Measurements from ENCODE around the gene ARHGEF3.
A peak's percentile ranks its signal among the peaks of the same experiment; 100 is the strongest.

Gene ARHGEF3

DNA sequence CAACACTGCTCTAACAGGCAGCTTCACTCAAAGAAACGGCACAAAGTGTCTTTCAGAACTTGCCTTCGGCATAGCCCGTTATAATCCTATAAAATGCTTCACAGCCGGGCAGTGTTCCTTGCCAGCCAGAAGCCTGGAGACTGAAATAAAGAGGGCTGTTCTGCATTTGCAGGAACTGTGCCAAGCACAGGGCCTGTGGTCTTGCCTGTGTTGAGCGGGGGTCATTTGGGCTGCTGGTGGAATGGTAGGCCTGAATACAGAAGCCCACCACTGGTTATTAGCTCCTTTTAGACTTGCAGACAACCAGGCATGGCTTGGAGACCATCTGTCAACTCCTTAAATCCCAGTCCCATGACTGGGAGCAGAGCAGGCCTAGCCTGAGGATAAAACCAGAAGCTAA lies 4.7 kb upstream of the ARHGEF3 start:
- Histone ChIP-seq H3K27me3 (ENCODE audit: control insufficient read depth, low read length) (peaks cover 3% of the 10 kb centered on the region), H3F3A (ENCODE audit: control insufficient read depth, insufficient read depth) (no peaks in the 10 kb centered on the region), H3K9me2 (replicated peaks; ENCODE audit: control insufficient read depth, low read length) (no peaks in the 10 kb centered on the region), H3K27ac (ENCODE audit: low read depth, low read length) (no peak overlapping the region), H3K4me3 (ENCODE audit: low read length) (no peak overlapping the region), H3K4me2 (ENCODE audit: low read length) (no peak overlapping the region), H3K36me3 (ENCODE audit: control insufficient read depth, low read length) (no peaks in the 10 kb centered on the region), H3K4me1 (ENCODE audit: control insufficient read depth, low read length) (peaks cover 12% of the 10 kb centered on the region), H3K79me2 (ENCODE audit: control insufficient read depth, low read length) (no peaks in the 10 kb centered on the region), H4K20me1 (ENCODE audit: control insufficient read depth, insufficient read depth, low read depth, low read length) (no peaks in the 10 kb centered on the region), H3K9me3 (ENCODE audit: control insufficient read depth, insufficient read depth, low read length) (no peaks in the 10 kb centered on the region)
- TF ChIP-seq, protein P1, sequence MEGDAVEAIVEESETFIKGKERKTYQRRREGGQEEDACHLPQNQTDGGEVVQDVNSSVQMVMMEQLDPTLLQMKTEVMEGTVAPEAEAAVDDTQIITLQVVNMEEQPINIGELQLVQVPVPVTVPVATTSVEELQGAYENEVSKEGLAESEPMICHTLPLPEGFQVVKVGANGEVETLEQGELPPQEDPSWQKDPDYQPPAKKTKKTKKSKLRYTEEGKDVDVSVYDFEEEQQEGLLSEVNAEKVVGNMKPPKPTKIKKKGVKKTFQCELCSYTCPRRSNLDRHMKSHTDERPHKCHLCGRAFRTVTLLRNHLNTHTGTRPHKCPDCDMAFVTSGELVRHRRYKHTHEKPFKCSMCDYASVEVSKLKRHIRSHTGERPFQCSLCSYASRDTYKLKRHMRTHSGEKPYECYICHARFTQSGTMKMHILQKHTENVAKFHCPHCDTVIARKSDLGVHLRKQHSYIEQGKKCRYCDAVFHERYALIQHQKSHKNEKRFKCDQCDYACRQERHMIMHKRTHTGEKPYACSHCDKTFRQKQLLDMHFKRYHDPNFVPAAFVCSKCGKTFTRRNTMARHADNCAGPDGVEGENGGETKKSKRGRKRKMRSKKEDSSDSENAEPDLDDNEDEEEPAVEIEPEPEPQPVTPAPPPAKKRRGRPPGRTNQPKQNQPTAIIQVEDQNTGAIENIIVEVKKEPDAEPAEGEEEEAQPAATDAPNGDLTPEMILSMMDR (IDR thresholded peaks at IDR 0.05; ENCODE audit: low read depth, low read length, poor library complexity, severe bottlenecking), result no peak
- TF ChIP-seq EZH2phosphoT487 (IDR thresholded peaks at IDR 0.05; ENCODE audit: borderline replicate concordance, low read length), result no peak

DNA sequence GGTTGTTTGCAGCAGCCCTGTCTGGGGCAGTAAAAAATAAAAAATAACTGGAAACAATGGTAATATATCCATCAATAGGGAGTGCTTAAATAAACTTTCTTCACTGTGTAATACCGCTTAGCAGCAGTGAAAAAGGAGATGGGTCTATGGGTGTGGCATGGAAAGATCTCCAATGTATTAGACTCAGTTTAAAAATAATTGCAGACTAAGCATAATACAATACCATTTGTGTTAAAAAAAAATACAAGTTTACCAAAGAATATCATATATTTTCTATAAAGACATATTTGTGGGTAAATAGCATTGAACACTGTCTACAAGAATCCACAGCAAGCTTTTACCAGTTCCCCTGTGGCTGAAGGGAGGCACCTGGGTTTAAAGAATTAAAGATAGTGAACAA lies 1.0 kb upstream of the ARHGEF3 start:
- peak overlapping the region; percentile 82 for H3K4me3 ChIP-seq (ENCODE audit: low read length)
- H4K20me1 ChIP-seq (ENCODE audit: control insufficient read depth, insufficient read depth, low read depth, low read length), result no peaks in the 10 kb centered on the region
- H3K27me3 ChIP-seq (ENCODE audit: control insufficient read depth, low read length), result peaks cover 11% of the 10 kb centered on the region
- H3K79me2 ChIP-seq (ENCODE audit: control insufficient read depth, low read length), result no peaks in the 10 kb centered on the region
- no peaks in the 10 kb centered on the region for H3K36me3 ChIP-seq (ENCODE audit: control insufficient read depth, low read length)
- no peak overlapping the region for H3K27ac ChIP-seq (ENCODE audit: low read depth, low read length)
- peaks cover 25% of the 10 kb centered on the region for H3K4me1 ChIP-seq (ENCODE audit: control insufficient read depth, low read length)
- no peak for TF ChIP-seq EZH2phosphoT487 (IDR thresholded peaks at IDR 0.05; ENCODE audit: borderline replicate concordance, low read length)
- TF ChIP-seq, protein P1 (IDR thresholded peaks at IDR 0.05; ENCODE audit: low read depth, low read length, poor library complexity, severe bottlenecking), result no peak
- 0 out of 2 replicates have a peak, but pooled peaks cover 5% of the 10 kb centered on the region for H3F3A ChIP-seq (ENCODE audit: control insufficient read depth, insufficient read depth)
- no peaks in the 10 kb centered on the region for H3K9me2 ChIP-seq (replicated peaks; ENCODE audit: control insufficient read depth, low read length)
- H3K4me2 ChIP-seq (ENCODE audit: low read length), result peak overlapping the region; percentile 92
- no peaks in the 10 kb centered on the region for H3K9me3 ChIP-seq (ENCODE audit: control insufficient read depth, insufficient read depth, low read length)

DNA sequence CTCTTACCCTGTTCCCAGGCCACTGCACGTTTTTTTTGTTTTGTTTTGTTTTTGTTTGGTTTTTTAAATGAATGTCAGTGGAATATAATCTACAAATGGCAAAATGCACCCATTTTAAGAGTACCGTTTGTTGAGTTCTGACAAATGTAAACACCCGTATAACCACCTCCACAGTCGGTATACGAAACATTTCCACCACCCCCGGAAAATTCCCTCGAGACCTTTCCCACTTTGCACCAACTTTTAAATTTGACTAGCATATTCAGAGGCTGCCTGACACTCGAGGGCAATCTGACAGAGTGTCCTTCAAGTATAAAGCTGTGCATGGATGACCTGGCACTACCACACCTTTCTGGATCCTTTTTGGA lies 613 bp upstream of the ARHGEF3 start:
- Histone ChIP-seq H3K79me2 (ENCODE audit: control insufficient read depth, low read length) (no peaks in the 10 kb centered on the region), H3K4me2 (ENCODE audit: low read length) (peak overlapping the region; percentile 92), H3K9me2 (replicated peaks; ENCODE audit: control insufficient read depth, low read length) (no peaks in the 10 kb centered on the region), H3K36me3 (ENCODE audit: control insufficient read depth, low read length) (no peaks in the 10 kb centered on the region), H3F3A (ENCODE audit: control insufficient read depth, insufficient read depth) (0 out of 2 replicates have a peak, but pooled peaks cover 5% of the 10 kb centered on the region), H3K27ac (ENCODE audit: low read depth, low read length) (no peak overlapping the region), H3K4me1 (ENCODE audit: control insufficient read depth, low read length) (peaks cover 25% of the 10 kb centered on the region), H4K20me1 (ENCODE audit: control insufficient read depth, insufficient read depth, low read depth, low read length) (no peaks in the 10 kb centered on the region), H3K9me3 (ENCODE audit: control insufficient read depth, insufficient read depth, low read length) (no peaks in the 10 kb centered on the region), H3K4me3 (ENCODE audit: low read length) (peak overlapping the region; percentile 82), H3K27me3 (ENCODE audit: control insufficient read depth, low read length) (peaks cover 11% of the 10 kb centered on the region)
- TF ChIP-seq, protein P1 (IDR thresholded peaks at IDR 0.05; ENCODE audit: low read depth, low read length, poor library complexity, severe bottlenecking), result no peak
